GM21825 (cell line): ENCODE data around the gene GIPR.

ENCODE experiments used
- ATAC-seq: cut with Tn5 transposase; IDR thresholded peaks from one replicate; pipeline ENCODE4 v1.9.1; 2021; ENCODE audit warnings: mild to moderate bottlenecking, moderate library complexity; ENCODE audit not compliant: unreplicated experiment

The GIPR gene

DNA sequence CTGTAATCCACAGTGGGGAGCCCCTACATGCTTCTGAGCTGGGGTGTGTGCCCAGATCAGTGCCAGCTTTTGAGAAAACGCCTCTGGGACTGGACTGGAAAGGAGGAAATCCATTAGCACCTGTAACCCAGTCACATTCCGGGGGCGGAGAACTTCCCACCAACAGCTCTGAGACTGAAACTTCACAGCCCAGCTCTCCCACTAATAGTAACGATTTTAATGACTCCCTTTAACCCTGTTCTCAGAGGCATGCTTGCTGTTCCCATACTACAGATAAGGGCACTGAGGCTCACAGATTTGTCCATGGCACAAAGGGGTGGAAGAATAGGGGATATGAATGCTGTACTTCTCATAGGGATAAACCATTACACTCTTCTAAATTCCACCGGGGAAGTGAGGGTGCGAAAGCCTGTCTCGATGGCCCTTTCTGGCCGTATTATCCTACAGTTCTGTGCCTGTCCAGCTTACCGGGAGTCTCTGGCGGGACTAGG, 61.8 kb downstream of the GIPR start:
- no peak for ATAC-seq

DNA sequence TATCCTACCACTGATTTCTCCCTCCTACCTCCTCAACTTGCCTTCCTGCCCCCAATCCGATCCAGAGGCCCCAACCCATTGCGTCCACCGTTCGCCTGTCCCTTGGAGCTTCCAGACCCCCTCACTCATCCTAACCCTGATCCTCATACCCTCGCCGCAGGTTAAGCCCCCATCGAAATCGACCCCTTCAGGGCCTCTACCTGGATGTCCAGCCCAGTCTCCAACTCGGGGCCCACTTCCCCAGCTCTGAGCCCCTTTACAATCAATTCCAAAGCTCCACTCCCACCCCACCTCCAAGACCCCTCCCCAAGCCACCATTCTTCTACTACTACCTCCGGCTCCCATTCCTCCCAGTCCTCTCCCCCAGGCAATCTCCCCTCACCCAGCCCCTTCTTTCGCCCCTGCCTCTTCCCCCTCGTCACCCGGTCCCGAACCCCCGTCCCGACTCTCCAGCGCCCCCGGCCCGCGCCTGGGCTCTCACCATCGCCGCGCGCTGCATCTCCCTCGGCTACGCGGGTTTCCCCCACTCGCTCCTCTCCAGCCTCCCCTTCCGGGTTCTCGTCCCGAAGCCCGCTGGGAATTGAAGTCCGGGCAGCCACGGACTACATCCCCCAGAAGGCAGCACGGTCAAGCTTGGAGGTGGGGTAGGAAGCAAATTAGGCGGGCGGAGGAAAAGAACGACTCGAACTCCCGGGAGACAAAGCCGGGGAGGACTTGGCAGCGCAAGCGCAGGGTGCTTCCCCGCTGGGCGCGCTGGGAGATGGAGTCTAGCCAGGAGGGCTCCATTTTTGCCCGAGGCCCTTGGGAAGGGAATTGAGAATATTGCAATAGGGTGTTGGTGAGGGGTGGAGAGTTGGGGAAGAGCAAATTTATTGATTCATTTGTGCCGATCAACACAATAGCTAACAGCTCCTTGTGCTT, 62.6 kb downstream of the GIPR start, which contains the start of gene FBXO46:
Gene FBXO46 (minus strand): TSS at position 529 of the 921 bp plus-strand sequence. CDS start 17,401 bp downstream, outside the sequence.
- ATAC-seq: peak; percentile 90
